Heart left ventricle (tissue), 16 donors: ENCODE data around the gene POLR2C. TPM values are rescaled to one million over a fixed set of nuclear protein-coding genes. Genes with fewer than 3 reads are reported as not detected.

Source experiments
- ATAC-seq, 4 donors: fragments of 200-7000 bp; cut with Tn5 transposase; one replicate each; pipeline ENCODE4 v1.9.1; 2020 to 2022; ENCODE audit warnings: moderate library complexity in 4 of 4, mild to moderate bottlenecking in 3 of 4, moderate number of reproducible peaks in 1 of 4
- DNase-seq, 5 donors: peaks; one replicate each; pipeline ENCODE4 v3.0.0-alpha.2; 2020
- H3K27ac ChIP-seq, 12 donors: fragments of 200-600 bp; sonication (generic) in 4 of 12; one replicate each; pipeline versions ENCODE4 v1.5.0 to v1.8.0; 2016 to 2022; ENCODE audit warnings: mild to moderate bottlenecking in 2 of 12
- H3K27me3 ChIP-seq, 9 donors: fragments of 200-600 bp; sonication (generic) in 2 of 9; one replicate each; pipeline versions ENCODE4 v1.5.1 to v1.8.0; 2016 to 2022; ENCODE audit warnings: mild to moderate bottlenecking in 3 of 9
- H3K36me3 ChIP-seq, 9 donors: fragments of 200-600 bp; sonication (generic) in 2 of 9; one replicate each; pipeline versions ENCODE4 v1.5.0 to v1.8.0; 2018 to 2022; ENCODE audit warnings: mild to moderate bottlenecking in 2 of 9
- H3K4me1 ChIP-seq, 12 donors: fragments of 200-600 bp; sonication (generic) in 4 of 12; one replicate each; pipeline versions ENCODE4 v1.5.0 to v1.8.0; 2016 to 2022; ENCODE audit warnings: mild to moderate bottlenecking in 3 of 12
- H3K4me3 ChIP-seq, 12 donors: fragments of 200-600 bp; sonication (generic) in 4 of 12; one replicate each; pipeline versions ENCODE4 v1.5.0 to v1.8.0; 2017 to 2022; ENCODE audit warnings: mild to moderate bottlenecking in 9 of 12, moderate library complexity in 4 of 12
- H3K9me3 ChIP-seq, 12 donors: fragments of 200-600 bp; sonication (generic) in 4 of 12; one replicate each; pipeline versions ENCODE4 v1.5.0 to v1.8.0; 2016 to 2022; ENCODE audit warnings: mild to moderate bottlenecking in 1 of 12
- CTCF ChIP-seq, 12 donors: fragments of 200-600 bp; sonication (generic) in 4 of 12; IDR thresholded peaks; one replicate each; pipeline versions ENCODE4 v1.5.0 to v1.8.0; 2018 to 2022; ENCODE audit warnings: antibody characterized with exemption in 12 of 12, mild to moderate bottlenecking in 5 of 12
- POLR2A ChIP-seq, 2 donors: fragments of 450-650 bp; IDR thresholded peaks; one replicate each; pipeline ENCODE4 v1.6.1; 2017; ENCODE audit warnings: antibody characterized with exemption in 2 of 2, mild to moderate bottlenecking in 2 of 2, moderate library complexity in 2 of 2
- WGBS, 4 donors: extraction: QIAGEN DNeasy Blood & Tissue Kit in 2 of 4; methylation state at CpG; one replicate each; pipeline versions ENCODE4 v1.1.5 to v1.1.7; 2013 to 2018; 5-methylcytosine and 5-hydroxymethylcytosine counted together
- intact Hi-C, 10 donors: fragments of 100-400 bp; cut with DNase I; formaldehyde crosslinking; loops; one replicate each; pipeline versions ENCODE4 v1.11.1 to v1.14.2; 2022
- polyA plus RNA-seq, 2 donors: library from polyadenylated mRNA; stranded (reverse); fragments of 200-250 nt; gene quantifications; one replicate each; pipeline ENCODE4 v1.2.3, GENCODE V29; 2013
- total RNA-seq, 9 donors: library from RNA; depleted of rRNA in 2 of 9; stranded (reverse); fragments of >200 nt in 2 of 9; fragmentation: NEBNext Ultra II Directional in 3 of 9; extraction: Animal tissue kit (Norgen Biotek cat#: 25700) in 3 of 9; gene quantifications; one replicate each; pipeline versions ENCODE4 v1.1.0 to v1.2.4, GENCODE V29; 2016 to 2023
- donor health status: ischemic (EF 13 %, LVEDD 7.1; RV severe dilation, severe dysfunction).
- donor health status: healthy with polysubstance abuse.
- donor health status: DM: no; HTN: yes; CAD: no.
- donor health status: DM: no; HTN: no; CAD: no.
- donor health status: ischemic (EF 25% LVEDD 6.9; RV normal size, moderate dysfunction).
- donor health status: ischemic (EF 25% LVEDD 5.7; RV mildly dilated, moderate dysfunction).
- donor health status: healthy.
- donor health status: DM: yes; HTN: yes; CAD: no.
- donor health status: ischemic (EF 35%, LVEDD 5.7; RV mildly dilated, moderate dysfunction).
- donor health status: nonischemic (EF 11% LVEDD 7.7; RV severe dilation, severe dysfunction).
- donor health status: DM: yes; HTN: yes; CAD: no.
- donor health status: PGD.
- donor health status: ischemic (EF 29% LVEDD 5.4; RV normal size, mild dysfunction).
- donor health status: nonischemic (EF 23%, LVEDD 6.1; RV moderate dilation, normal function).

POLR2C gene
- total and polyA plus RNA-seq, 11 donors = 19.9 to 99.8 (median 48.7) TPM

GRCh38 chr16:57430955-57431354 is 31.5 kb upstream of the POLR2C start:
- no peaks in the 10 kb centered on the region for H3K27me3 ChIP-seq
- peaks cover 0 to 94% (median 90%) of the 10 kb centered on the region in 9 donors for H3K36me3 ChIP-seq
- no peak for ATAC-seq
- intact Hi-C loops = no loop called here
- no peak for DNase-seq
- 72 to 80% (median 75%) methylated on average over 5 of the region's 5 CpGs for WGBS, 4 donors
- no peak overlapping the region for H3K27ac ChIP-seq
- TF ChIP-seq POLR2A (IDR thresholded peaks at IDR 0.05) (no peak), CTCF (IDR thresholded peaks at IDR 0.05) (no peak)
- no peaks in the 10 kb centered on the region for H3K4me1 ChIP-seq
- H3K4me3 ChIP-seq = no peak overlapping the region
- H3K9me3 ChIP-seq = no peaks in the 10 kb centered on the region

- Histone ChIP-seq H3K9me3 (no peaks in the 10 kb centered on the region), H3K27ac (no peak overlapping the region), H3K27me3 (no peaks in the 10 kb centered on the region), H3K36me3 (peaks cover 0 to 100% (median 96%) of the 10 kb centered on the region in 9 donors), H3K4me1 (no peaks in the 10 kb centered on the region), H3K4me3 (no peak overlapping the region)
- DNase-seq (no peak), ATAC-seq (no peak)
- no peak for TF ChIP-seq POLR2A (IDR thresholded peaks at IDR 0.05)
- TF ChIP-seq CTCF (IDR thresholded peaks at IDR 0.05) = no peak
- intact Hi-C loops = no loop called here
- 92 to 100% (median 93%) methylated on average over 2 of the region's 2 CpGs for WGBS, 4 donors
Observed at GRCh38 chr16:57432505-57432904, 30.0 kb upstream of the POLR2C start.

- 75 to 90% (median 87%) methylated on average over 3 of the region's 3 CpGs for WGBS, 4 donors
- ATAC-seq = no peak
- Histone ChIP-seq H3K4me1 (no peaks in the 10 kb centered on the region), H3K27me3 (no peaks in the 10 kb centered on the region), H3K9me3 (no peaks in the 10 kb centered on the region), H3K27ac (no peak overlapping the region), H3K36me3 (peaks cover 0 to 100% (median 96%) of the 10 kb centered on the region in 9 donors), H3K4me3 (no peak overlapping the region)
- DNase-seq = no peak
- intact Hi-C loops = no loop called here
- TF ChIP-seq POLR2A (IDR thresholded peaks at IDR 0.05) (no peak), CTCF (IDR thresholded peaks at IDR 0.05) (no peak)
Observed at GRCh38 chr16:57432989-57433388, 29.5 kb upstream of the POLR2C start.

GRCh38 chr16:57434003-57434402 is 28.5 kb upstream of the POLR2C start:
- ATAC-seq = no peak
- TF ChIP-seq POLR2A (IDR thresholded peaks at IDR 0.05) (no peak), CTCF (IDR thresholded peaks at IDR 0.05) (no peak)
- Histone ChIP-seq H3K4me3 (no peak overlapping the region), H3K9me3 (no peaks in the 10 kb centered on the region), H3K4me1 (no peaks in the 10 kb centered on the region), H3K27me3 (no peaks in the 10 kb centered on the region), H3K36me3 (peaks cover 0 to 100% (median 96%) of the 10 kb centered on the region in 9 donors), H3K27ac (no peak overlapping the region)
- no peak for DNase-seq
- intact Hi-C loops = no loop called here
- WGBS, 4 donors = 91 to 100% (median 97%) methylated on average over 2 of the region's 2 CpGs
